Measurements from ENCODE around the gene ADIPOR2. TPM values are rescaled to one million over a fixed set of nuclear protein-coding genes. Genes with fewer than 3 reads are reported as not detected.

Gene ADIPOR2
- total RNA-seq, 1 experiment from 2014 or later, result 26.5 TPM

- ATAC-seq (no peak), DNase-seq (no peak)
- intact Hi-C loops (cut with micrococcal nuclease), result no loop called here
- H3K4me3 ChIP-seq (ENCODE audit: low read length), result no peak overlapping the region
- H2AFZ ChIP-seq (ENCODE audit: low read length), result no peak overlapping the region
- no TSS peak for BruUV-seq (replicated peaks)
- ChIA-PET CTCF (no interaction called here), POLR2A (ENCODE audit: unreplicated experiment) (no interaction called here)
- H3K79me2 ChIP-seq (ENCODE audit: low read length), result no peaks in the 10 kb centered on the region
- no peaks in the 10 kb centered on the region for H3K9me2 ChIP-seq (replicated peaks; ENCODE audit: low read length)
- H3K9me3 ChIP-seq (ENCODE audit: low read length), result no peaks in the 10 kb centered on the region
- H3K27me3 ChIP-seq (ENCODE audit: low read length), result peaks cover 75% of the 10 kb centered on the region
- TF ChIP-seq EZH2 (IDR thresholded peaks at IDR 0.05; ENCODE audit: low read length, unreplicated experiment), result no peak
- H3K4me1 ChIP-seq (ENCODE audit: insufficient read depth, low read length), result no peaks in the 10 kb centered on the region
- no peaks in the 10 kb centered on the region for H3K36me3 ChIP-seq (ENCODE audit: low read depth, low read length)
- no peaks in the 10 kb centered on the region for H3F3A ChIP-seq (ENCODE audit: low read length, unreplicated experiment)
- no peak overlapping the region for H3K9ac ChIP-seq (ENCODE audit: low read length)
- no peak overlapping the region for H3K4me2 ChIP-seq (ENCODE audit: low read length)
- H4K20me1 ChIP-seq (ENCODE audit: low read length), result no peaks in the 10 kb centered on the region
- no peak overlapping the region for H3K27ac ChIP-seq (ENCODE audit: low read length)
Observed at GRCh38 chr12:1820896-1821291, 130.0 kb downstream of the ADIPOR2 start.

GRCh38 chr12:1821805-1822204 lies 130.9 kb downstream of the ADIPOR2 start:
- no peak overlapping the region for H3K27ac ChIP-seq (ENCODE audit: low read length)
- CTCF ChIA-PET, result no interaction called here
- peaks cover 66% of the 10 kb centered on the region for H3K27me3 ChIP-seq (ENCODE audit: low read length)
- no peaks in the 10 kb centered on the region for H4K20me1 ChIP-seq (ENCODE audit: low read length)
- TF ChIP-seq CTCF (conservative IDR thresholded peaks at IDR 0.05; ENCODE audit: low read depth, low read length) (no peak), EZH2phosphoT487 (IDR thresholded peaks at IDR 0.05; ENCODE audit: borderline replicate concordance, low read length) (no peak), EZH2 (IDR thresholded peaks at IDR 0.05; ENCODE audit: low read length, unreplicated experiment) (no peak)
- H3K9ac ChIP-seq (ENCODE audit: low read length), result no peak overlapping the region
- BruUV-seq (replicated peaks), result no TSS peak
- no peaks in the 10 kb centered on the region for H3K4me1 ChIP-seq (ENCODE audit: insufficient read depth, low read length)
- ATAC-seq (no peak), DNase-seq (no peak)
- no peak overlapping the region for H2AFZ ChIP-seq (ENCODE audit: low read length)
- POLR2A ChIA-PET (ENCODE audit: unreplicated experiment), result no interaction called here
- intact Hi-C loops (cut with micrococcal nuclease), result no loop called here
- H3K4me3 ChIP-seq (ENCODE audit: low read length), result no peak overlapping the region
- no peaks in the 10 kb centered on the region for H3K79me2 ChIP-seq (ENCODE audit: low read length)
- no peaks in the 10 kb centered on the region for H3K9me2 ChIP-seq (replicated peaks; ENCODE audit: low read length)
- no peaks in the 10 kb centered on the region for H3F3A ChIP-seq (ENCODE audit: low read length, unreplicated experiment)
- no peak overlapping the region for H3K4me2 ChIP-seq (ENCODE audit: low read length)
- H3K9me3 ChIP-seq (ENCODE audit: low read length), result no peaks in the 10 kb centered on the region
- no peaks in the 10 kb centered on the region for H3K36me3 ChIP-seq (ENCODE audit: low read depth, low read length)

- H3K27me3 ChIP-seq (ENCODE audit: low read length), result peaks cover 62% of the 10 kb centered on the region
- H3K4me2 ChIP-seq (ENCODE audit: low read length), result no peak overlapping the region
- no peaks in the 10 kb centered on the region for H4K20me1 ChIP-seq (ENCODE audit: low read length)
- no peaks in the 10 kb centered on the region for H3K9me3 ChIP-seq (ENCODE audit: low read length)
- CTCF ChIA-PET, result no interaction called here
- ATAC-seq (no peak), DNase-seq (no peak)
- H3K9ac ChIP-seq (ENCODE audit: low read length), result no peak overlapping the region
- no peaks in the 10 kb centered on the region for H3K9me2 ChIP-seq (replicated peaks; ENCODE audit: low read length)
- H3K4me3 ChIP-seq (ENCODE audit: low read length), result no peak overlapping the region
- no peaks in the 10 kb centered on the region for H3K4me1 ChIP-seq (ENCODE audit: insufficient read depth, low read length)
- no peak overlapping the region for H3K27ac ChIP-seq (ENCODE audit: low read length)
- no peaks in the 10 kb centered on the region for H3K36me3 ChIP-seq (ENCODE audit: low read depth, low read length)
- no TSS peak for BruUV-seq (replicated peaks)
- H3K79me2 ChIP-seq (ENCODE audit: low read length), result no peaks in the 10 kb centered on the region
- no peak for TF ChIP-seq EZH2 (IDR thresholded peaks at IDR 0.05; ENCODE audit: low read length, unreplicated experiment)
- TF ChIP-seq EZH2phosphoT487 (IDR thresholded peaks at IDR 0.05; ENCODE audit: borderline replicate concordance, low read length), result no peak
- TF ChIP-seq CTCF (conservative IDR thresholded peaks at IDR 0.05; ENCODE audit: low read depth, low read length), result no peak
- no peak overlapping the region for H2AFZ ChIP-seq (ENCODE audit: low read length)
- POLR2A ChIA-PET (ENCODE audit: unreplicated experiment), result no interaction called here
- H3F3A ChIP-seq (ENCODE audit: low read length, unreplicated experiment), result no peaks in the 10 kb centered on the region
- intact Hi-C loops (cut with micrococcal nuclease), result no loop called here
Observed at GRCh38 chr12:1822699-1823098, 131.8 kb downstream of the ADIPOR2 start.

All from PC-3 (cell line).